Measurements from ENCODE around the gene ENOX1.

ENOX1 gene

DNA sequence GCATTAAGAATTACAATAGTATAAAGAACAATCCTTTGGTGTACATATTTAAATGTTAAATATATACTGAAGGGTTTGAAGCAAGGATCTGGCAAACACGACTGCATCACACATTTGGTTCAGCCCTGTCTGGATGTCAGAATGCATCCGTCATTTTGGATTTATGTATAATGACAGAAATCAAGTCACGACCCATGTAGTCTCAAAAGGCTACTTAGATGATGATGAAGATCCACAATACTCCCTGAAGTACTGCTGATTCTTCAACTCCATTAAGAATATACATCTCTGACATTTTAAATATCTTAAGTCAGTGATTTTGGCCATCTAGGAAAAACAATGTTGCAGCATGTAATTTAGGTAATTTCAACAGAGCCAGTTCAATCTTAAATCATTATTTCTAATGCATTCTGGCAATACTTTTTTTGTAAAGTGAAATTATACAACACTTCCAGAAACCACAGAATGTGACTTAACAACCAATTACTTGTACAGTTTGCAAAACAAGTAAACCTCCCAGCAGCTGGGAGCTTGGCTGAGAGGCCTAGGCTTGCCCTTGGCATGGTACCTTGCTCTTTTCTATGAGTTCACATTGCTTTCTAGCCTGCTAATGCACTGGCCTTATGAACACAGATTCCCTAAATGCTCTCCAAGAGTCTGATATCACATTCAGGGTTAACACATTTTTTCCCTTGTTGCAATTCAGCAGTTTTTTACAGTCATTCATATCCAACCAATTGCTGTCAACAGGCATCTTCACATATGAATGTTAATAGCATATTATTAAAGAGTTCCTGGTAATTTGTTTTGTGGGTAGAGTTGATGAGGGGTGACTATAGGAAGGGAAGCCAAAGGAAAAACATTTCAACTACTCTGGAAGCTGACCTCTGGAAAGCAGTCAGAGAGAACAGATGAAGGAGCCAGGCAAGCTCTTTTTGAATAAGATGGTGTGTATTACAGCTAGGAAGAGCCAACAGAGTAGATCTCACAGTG lies 175.2 kb downstream of the ENOX1 start:
- Histone ChIP-seq H3K4me2 (ENCODE audit: low read length) (no peak overlapping the region), H2AFZ (ENCODE audit: low read length) (no peak overlapping the region), H3K9ac (ENCODE audit: low read length) (no peak overlapping the region), H3K4me3 (ENCODE audit: low read depth, low read length, poor library complexity, severe bottlenecking) (no peak overlapping the region), H3K79me2 (ENCODE audit: insufficient read depth, low read length) (no peaks in the 10 kb centered on the region), H3F3A (ENCODE audit: insufficient read depth, low read length) (no peaks in the 10 kb centered on the region), H3K27ac (ENCODE audit: low read depth, low read length, poor library complexity, severe bottlenecking) (no peak overlapping the region), H3K4me1 (ENCODE audit: insufficient read depth, low read length, severe bottlenecking) (no peaks in the 10 kb centered on the region), H4K20me1 (ENCODE audit: insufficient read depth, low read length) (no peaks in the 10 kb centered on the region), H3K9me3 (ENCODE audit: low read length) (no peaks in the 10 kb centered on the region), H3K27me3 (ENCODE audit: insufficient read depth, low read length) (no peaks in the 10 kb centered on the region), H3K9me2 (ENCODE audit: low read depth, low read length) (no peaks in the 10 kb centered on the region), H3K36me3 (ENCODE audit: insufficient read depth, low read length) (no peaks in the 10 kb centered on the region)
- TF ChIP-seq, protein P1, sequence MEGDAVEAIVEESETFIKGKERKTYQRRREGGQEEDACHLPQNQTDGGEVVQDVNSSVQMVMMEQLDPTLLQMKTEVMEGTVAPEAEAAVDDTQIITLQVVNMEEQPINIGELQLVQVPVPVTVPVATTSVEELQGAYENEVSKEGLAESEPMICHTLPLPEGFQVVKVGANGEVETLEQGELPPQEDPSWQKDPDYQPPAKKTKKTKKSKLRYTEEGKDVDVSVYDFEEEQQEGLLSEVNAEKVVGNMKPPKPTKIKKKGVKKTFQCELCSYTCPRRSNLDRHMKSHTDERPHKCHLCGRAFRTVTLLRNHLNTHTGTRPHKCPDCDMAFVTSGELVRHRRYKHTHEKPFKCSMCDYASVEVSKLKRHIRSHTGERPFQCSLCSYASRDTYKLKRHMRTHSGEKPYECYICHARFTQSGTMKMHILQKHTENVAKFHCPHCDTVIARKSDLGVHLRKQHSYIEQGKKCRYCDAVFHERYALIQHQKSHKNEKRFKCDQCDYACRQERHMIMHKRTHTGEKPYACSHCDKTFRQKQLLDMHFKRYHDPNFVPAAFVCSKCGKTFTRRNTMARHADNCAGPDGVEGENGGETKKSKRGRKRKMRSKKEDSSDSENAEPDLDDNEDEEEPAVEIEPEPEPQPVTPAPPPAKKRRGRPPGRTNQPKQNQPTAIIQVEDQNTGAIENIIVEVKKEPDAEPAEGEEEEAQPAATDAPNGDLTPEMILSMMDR (IDR thresholded peaks at IDR 0.05; ENCODE audit: low read length): no peak
- no peak for TF ChIP-seq EZH2 (IDR thresholded peaks at IDR 0.05; ENCODE audit: borderline replicate concordance, low read length)

DNA sequence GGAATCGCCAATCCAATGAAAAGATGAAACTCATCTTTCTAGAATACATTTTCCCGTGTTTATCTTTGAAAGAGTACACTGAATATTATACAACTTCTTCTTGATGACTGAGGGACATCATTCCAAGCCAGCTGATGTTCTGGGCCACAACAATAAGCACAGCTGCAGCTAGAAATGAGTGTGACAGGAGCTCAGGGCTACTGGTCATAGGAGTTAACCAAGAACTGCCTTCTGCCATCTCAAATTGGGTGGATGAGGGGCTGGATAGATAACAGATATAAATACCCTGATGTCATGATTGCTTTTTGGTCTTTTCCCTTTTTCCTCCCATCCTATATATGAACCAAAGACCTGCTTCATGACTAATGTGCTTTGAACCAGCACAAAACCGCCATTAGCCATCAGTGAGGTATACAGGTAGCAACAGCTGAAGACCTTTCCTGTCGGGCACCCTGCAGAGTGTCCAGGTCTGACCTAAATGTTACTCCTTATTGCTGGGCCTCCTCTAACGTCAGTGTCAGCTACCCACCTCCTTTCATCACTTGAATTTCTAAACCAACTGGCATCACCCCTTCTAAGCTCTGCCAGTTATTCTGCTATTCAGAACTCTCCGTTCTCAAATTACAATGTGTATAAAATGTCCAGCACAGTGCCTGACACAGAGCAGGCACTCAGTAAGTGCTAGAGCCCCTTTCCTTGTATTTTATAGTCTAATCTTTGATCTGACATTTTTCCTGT lies 178.2 kb downstream of the ENOX1 start:
- H3K79me2 ChIP-seq (ENCODE audit: insufficient read depth, low read length): no peaks in the 10 kb centered on the region
- H3K36me3 ChIP-seq (ENCODE audit: insufficient read depth, low read length): no peaks in the 10 kb centered on the region
- H3K4me2 ChIP-seq (ENCODE audit: low read length): no peak overlapping the region
- no peaks in the 10 kb centered on the region for H3K9me3 ChIP-seq (ENCODE audit: low read length)
- no peak overlapping the region for H3K9ac ChIP-seq (ENCODE audit: low read length)
- TF ChIP-seq, protein P1 (IDR thresholded peaks at IDR 0.05; ENCODE audit: low read length): no peak
- no peak for TF ChIP-seq EZH2 (IDR thresholded peaks at IDR 0.05; ENCODE audit: borderline replicate concordance, low read length)
- H3F3A ChIP-seq (ENCODE audit: insufficient read depth, low read length): no peaks in the 10 kb centered on the region
- H3K27me3 ChIP-seq (ENCODE audit: insufficient read depth, low read length): no peaks in the 10 kb centered on the region
- no peaks in the 10 kb centered on the region for H3K9me2 ChIP-seq (ENCODE audit: low read depth, low read length)
- H2AFZ ChIP-seq (ENCODE audit: low read length): no peak overlapping the region
- no peaks in the 10 kb centered on the region for H4K20me1 ChIP-seq (ENCODE audit: insufficient read depth, low read length)
- H3K4me3 ChIP-seq (ENCODE audit: low read depth, low read length, poor library complexity, severe bottlenecking): no peak overlapping the region
- H3K27ac ChIP-seq (ENCODE audit: low read depth, low read length, poor library complexity, severe bottlenecking): no peak overlapping the region
- no peaks in the 10 kb centered on the region for H3K4me1 ChIP-seq (ENCODE audit: insufficient read depth, low read length, severe bottlenecking)

DNA sequence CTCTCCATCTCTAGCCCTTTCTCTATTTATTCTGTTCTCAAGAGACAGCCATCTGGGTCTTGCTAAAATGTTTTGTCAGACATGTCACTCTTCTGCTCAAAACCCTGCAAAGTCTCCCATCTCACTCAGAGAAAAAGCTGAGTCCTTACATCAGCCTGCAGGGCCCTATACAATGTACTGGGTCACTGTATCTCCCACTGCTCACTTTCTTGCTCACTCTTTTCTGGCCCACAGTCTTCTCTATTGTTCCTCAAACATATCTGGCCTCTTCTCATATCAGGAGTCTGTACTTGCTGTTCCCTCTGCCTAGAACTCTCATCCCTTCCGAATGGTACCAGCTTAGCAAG lies 189.2 kb downstream of the ENOX1 start:
- Histone ChIP-seq H3K4me2 (ENCODE audit: low read length) (no peak overlapping the region), H3K9me3 (ENCODE audit: low read length) (no peaks in the 10 kb centered on the region), H3K4me3 (ENCODE audit: low read depth, low read length, poor library complexity, severe bottlenecking) (no peak overlapping the region), H3K9me2 (ENCODE audit: low read depth, low read length) (no peaks in the 10 kb centered on the region), H2AFZ (ENCODE audit: low read length) (no peak overlapping the region), H3K27ac (ENCODE audit: low read depth, low read length, poor library complexity, severe bottlenecking) (no peak overlapping the region), H4K20me1 (ENCODE audit: insufficient read depth, low read length) (no peaks in the 10 kb centered on the region), H3K4me1 (ENCODE audit: insufficient read depth, low read length, severe bottlenecking) (no peaks in the 10 kb centered on the region), H3K36me3 (ENCODE audit: insufficient read depth, low read length) (no peaks in the 10 kb centered on the region), H3F3A (ENCODE audit: insufficient read depth, low read length) (no peaks in the 10 kb centered on the region), H3K79me2 (ENCODE audit: insufficient read depth, low read length) (no peaks in the 10 kb centered on the region), H3K27me3 (ENCODE audit: insufficient read depth, low read length) (no peaks in the 10 kb centered on the region), H3K9ac (ENCODE audit: low read length) (no peak overlapping the region)
- TF ChIP-seq, protein P1 (IDR thresholded peaks at IDR 0.05; ENCODE audit: low read length): no peak
- no peak for TF ChIP-seq EZH2 (IDR thresholded peaks at IDR 0.05; ENCODE audit: borderline replicate concordance, low read length)

All from OCI-LY1 (cell line).